ENCODE results near the gene XPO4. TPM values are rescaled to one million over a fixed set of nuclear protein-coding genes. Genes with fewer than 3 reads are reported as not detected.

The XPO4 gene
- total and polyA plus RNA-seq, 2 of the 8 experiments (the other 6 are each of a cell fraction or from before 2014, with no cell fraction given): 11.9 to 33.3 TPM

- no peak for TF ChIP-seq RNF2 (IDR thresholded peaks at IDR 0.05; ENCODE audit: borderline replicate concordance, low read depth, low read length, missing control alignments, poor library complexity, severe bottlenecking)
- Histone ChIP-seq H2BK12ac (ENCODE audit: low read depth, low read length) (no peak overlapping the region), H3K27me3 (replicated peaks in 1 of 4; ENCODE audit: control insufficient read depth in 3 of 4, extremely low read depth in 1 of 4, insufficient read depth in 3 of 4, low read length in 3 of 4) (no peaks in the 10 kb centered on the region), H3K56ac (replicated peaks; ENCODE audit: insufficient read length, low read depth, low read length) (no peak overlapping the region), H2BK20ac (ENCODE audit: low read length) (no peak overlapping the region), H4K91ac (replicated peaks; ENCODE audit: insufficient read length, low read length) (no peak overlapping the region), H3K14ac (ENCODE audit: insufficient read length) (no peak overlapping the region), H2BK15ac (ENCODE audit: low read length) (no peak overlapping the region), H3K23me2 (ENCODE audit: low read depth, low read length) (peaks cover 2% of the 10 kb centered on the region; the same call in 1 of the 2 replicates), H3K4me2 (ENCODE audit: insufficient read depth in 1 of 2, low read depth in 2 of 2, low read length in 2 of 2) (no peak overlapping the region), H2AK5ac (ENCODE audit: low read depth, low read length) (no peak overlapping the region), H4K8ac (ENCODE audit: extremely low read depth, insufficient read depth, low read length) (no peak overlapping the region), H3K79me2 (ENCODE audit: control insufficient read depth in 1 of 2, insufficient read depth in 2 of 2, low read length in 2 of 2) (no peaks in the 10 kb centered on the region), H3K27ac (ENCODE audit: low read depth, low read length) (no peak overlapping the region), H3K4me1 (replicated peaks in 1 of 4; ENCODE audit: control insufficient read depth in 3 of 4, insufficient read depth in 4 of 4, low read length in 3 of 4) (no peaks in the 10 kb centered on the region), H3K4me3 (ENCODE audit: extremely low read depth in 1 of 4, insufficient read depth in 2 of 4, low read depth in 3 of 4, low read length in 4 of 4) (no peak overlapping the region), H3K9me3 (ENCODE audit: insufficient read depth in 2 of 2, low read depth in 1 of 2, low read length in 1 of 2) (no peaks in the 10 kb centered on the region), H3K36me3 (ENCODE audit: control insufficient read depth in 2 of 4, insufficient read depth in 4 of 4, low read length in 3 of 4) (peaks cover 0 to 6% (median 2%) of the 10 kb centered on the region in 4 experiments; a peak in 3 of 8 replicates), H4K5ac (ENCODE audit: insufficient read length, low read depth, low read length) (no peak overlapping the region), H3K18ac (ENCODE audit: extremely low read depth, low read length) (no peak overlapping the region), H3K23ac (ENCODE audit: insufficient read length) (no peak overlapping the region), H4K20me1 (replicated peaks in 1 of 2; ENCODE audit: control insufficient read depth in 1 of 2, insufficient read depth in 2 of 2, low read length in 2 of 2) (no peaks in the 10 kb centered on the region), H2AFZ (ENCODE audit: low read length) (no peak overlapping the region), H3K4ac (replicated peaks; ENCODE audit: insufficient read length, low read depth, low read length) (no peak overlapping the region), H2BK5ac (ENCODE audit: low read depth, low read length) (no peak overlapping the region), H3K79me1 (ENCODE audit: low read depth, low read length) (no peaks in the 10 kb centered on the region), H3K9ac (replicated peaks in 1 of 4; ENCODE audit: extremely low read depth in 1 of 4, low read depth in 3 of 4, low read length in 3 of 4) (no peak overlapping the region), H2BK120ac (replicated peaks; ENCODE audit: low read depth, low read length) (no peak overlapping the region)
- FAIRE-seq (no peak), DNase-seq (ENCODE audit: low read depth in 1 of 2, low spot score in 2 of 2) (no peak)
- POLR2A ChIA-PET (ENCODE audit: partially characterized antibody): no interaction called here
- WGBS, 2 experiments (ENCODE audit: extremely low coverage in 1 of 2, insufficient coverage in 1 of 2, insufficient read length in 1 of 2, insufficient replicate concordance in 2 of 2, low coverage in 1 of 2, low lambda C conversion rate in 2 of 2, missing lambda C conversion rate in 1 of 2): 97% methylated on average over 1 of the region's 1 CpG; no CpG with 5 or more reads in 1 of the 2 experiments
- CTCF ChIA-PET (ENCODE audit: partially characterized antibody): interaction anchor here (1.3 to 1.5 kb wide), 2 partner anchors 67 to 581 kb away, joined by 3 to 5 read pairs; no protein-coding TSS in a partner anchor
Measured at GRCh38 chr13:20778311-20778710, 124.2 kb downstream of the XPO4 start.
